Activated T-helper 2 cell treated with anti-CD3 and anti-CD28 coated beads, Interferon-gamma antibody, Interleukin-2, Interleukin-4, amounts not matched to agents 10 μg/mL and 5 μg/mL and 100 μg/mL, durations not matched to agents 14 hours and 24 hours and 36 hours (primary cell): ENCODE data around the gene ZNRF1. TPM values are rescaled to one million over a fixed set of nuclear protein-coding genes. Genes with fewer than 3 reads are reported as not detected.

ENCODE experiments used
- DNase-seq: peaks from one replicate; pipeline ENCODE4 v3.0.0; 2021; ENCODE audit warnings: low spot score
- H3K27ac Mint-ChIP-seq: one replicate; pipeline ENCODE4 v1.8.0; 2021; ENCODE audit warnings: mixed read lengths
- H3K27me3 Mint-ChIP-seq: one replicate; pipeline ENCODE4 v1.8.0; 2021; ENCODE audit warnings: low read depth, mixed read lengths
- H3K36me3 Mint-ChIP-seq: one replicate; pipeline ENCODE4 v1.8.0; 2021; ENCODE audit warnings: low read depth, mixed read lengths
- H3K4me1 Mint-ChIP-seq: one replicate; pipeline ENCODE4 v1.8.0; 2021; ENCODE audit warnings: low read depth, mixed read lengths
- H3K4me3 Mint-ChIP-seq: one replicate; pipeline ENCODE4 v1.8.0; 2021; ENCODE audit warnings: low read depth, mild to moderate bottlenecking, moderate library complexity, mixed read lengths
- H3K9me3 Mint-ChIP-seq: one replicate; pipeline ENCODE4 v1.8.0; 2021; ENCODE audit warnings: mixed read lengths
- intact Hi-C: fragments of 100-400 bp; cut with micrococcal nuclease; formaldehyde crosslinking; loops from one replicate; pipeline ENCODE4 v1.15.1; 2023
- total RNA-seq: library from RNA; stranded (reverse); gene quantifications from 2 replicates; pipeline ENCODE4 v1.2.3, GENCODE V29; 2022

ZNRF1 gene
- total RNA-seq, 1 donor from 2014 or later: 34.8 TPM

- Mint-ChIP-seq H3K9me3 (no peaks in the 10 kb centered on the region), H3K4me3 (no peak overlapping the region), H3K4me1 (peaks cover 32% of the 10 kb centered on the region), H3K36me3 (peaks cover 5% of the 10 kb centered on the region), H3K27ac (no peak overlapping the region), H3K27me3 (no peaks in the 10 kb centered on the region)
- DNase-seq: no peak
- intact Hi-C loops: no loop called here
These were observed 94.0 kb downstream of the ZNRF1 start for GRCh38 chr16:75092777-75093176.

- H3K36me3 Mint-ChIP-seq: peaks cover 5% of the 10 kb centered on the region
- H3K27me3 Mint-ChIP-seq: no peaks in the 10 kb centered on the region
- DNase-seq: no peak
- intact Hi-C loops: no loop called here
- peaks cover 35% of the 10 kb centered on the region for H3K4me1 Mint-ChIP-seq
- H3K4me3 Mint-ChIP-seq: no peak overlapping the region
- no peaks in the 10 kb centered on the region for H3K9me3 Mint-ChIP-seq
- no peak overlapping the region for H3K27ac Mint-ChIP-seq
These were observed 95.0 kb downstream of the ZNRF1 start for GRCh38 chr16:75093598-75094540.

- no peak overlapping the region for H3K27ac Mint-ChIP-seq
- no peaks in the 10 kb centered on the region for H3K9me3 Mint-ChIP-seq
These were observed 96.4 kb downstream of the ZNRF1 start for GRCh38 chr16:75095204-75095621.

GRCh38 chr16:75096656-75097055 lies 97.8 kb downstream of the ZNRF1 start:
- peaks cover 10% of the 10 kb centered on the region for H3K36me3 Mint-ChIP-seq
- no peak overlapping the region for H3K4me3 Mint-ChIP-seq
- no peak for DNase-seq
- H3K27me3 Mint-ChIP-seq: no peaks in the 10 kb centered on the region
- peak overlapping the region; percentile 54 for H3K27ac Mint-ChIP-seq
- no peaks in the 10 kb centered on the region for H3K9me3 Mint-ChIP-seq
- intact Hi-C loops: loop anchor here (5.0 kb wide), 1 partner anchor 34 kb away; no protein-coding TSS in a partner anchor
- peaks cover 50% of the 10 kb centered on the region for H3K4me1 Mint-ChIP-seq

More at GRCh38 chr16:75095204-75095621, 96.4 kb downstream of the ZNRF1 start:
- Mint-ChIP-seq H3K36me3 (peaks cover 7% of the 10 kb centered on the region), H3K4me3 (no peak overlapping the region), H3K4me1 (peaks cover 43% of the 10 kb centered on the region), H3K27me3 (no peaks in the 10 kb centered on the region)
- DNase-seq: no peak
- intact Hi-C loops: loop anchor here (5.0 kb wide), 1 partner anchor 33 kb away; no protein-coding TSS in a partner anchor

GRCh38 chr16:75097191-75097761 lies 98.5 kb downstream of the ZNRF1 start:
- Mint-ChIP-seq H3K36me3 (peaks cover 10% of the 10 kb centered on the region), H3K4me3 (no peak overlapping the region), H3K27ac (peak overlapping the region; percentile 54), H3K4me1 (peaks cover 50% of the 10 kb centered on the region), H3K27me3 (no peaks in the 10 kb centered on the region), H3K9me3 (no peaks in the 10 kb centered on the region)
- DNase-seq: no peak
- intact Hi-C loops: loop anchor here (5.0 kb wide), 1 partner anchor 35 kb away; no protein-coding TSS in a partner anchor

- H3K27ac Mint-ChIP-seq: peak overlapping the region; percentile 88
- peak; percentile 37 for DNase-seq
- H3K4me3 Mint-ChIP-seq: peak overlapping the region; percentile 7
- no peaks in the 10 kb centered on the region for H3K9me3 Mint-ChIP-seq
- no peaks in the 10 kb centered on the region for H3K27me3 Mint-ChIP-seq
- H3K36me3 Mint-ChIP-seq: peaks cover 16% of the 10 kb centered on the region
- H3K4me1 Mint-ChIP-seq: peaks cover 47% of the 10 kb centered on the region
- intact Hi-C loops: loop anchor here (1.0 to 5.0 kb wide), 5 partner anchors 13 to 86 kb away; no protein-coding TSS in a partner anchor
These were observed 99.4 kb downstream of the ZNRF1 start for GRCh38 chr16:75097941-75098901.

GRCh38 chr16:75099075-75099667 lies 100.3 kb downstream of the ZNRF1 start:
- no peak for DNase-seq
- Mint-ChIP-seq H3K4me1 (peaks cover 47% of the 10 kb centered on the region), H3K4me3 (peak overlapping the region; percentile 41), H3K9me3 (peaks cover 2% of the 10 kb centered on the region), H3K27ac (peak overlapping the region; percentile 88), H3K36me3 (peaks cover 20% of the 10 kb centered on the region), H3K27me3 (no peaks in the 10 kb centered on the region)
- intact Hi-C loops: loop anchor here (1.0 to 5.0 kb wide), 2 partner anchors 37 to 99 kb away; no protein-coding TSS in a partner anchor

GRCh38 chr16:75099738-75100602 lies 101.1 kb downstream of the ZNRF1 start:
- DNase-seq: peak; percentile 37
- Mint-ChIP-seq H3K36me3 (peaks cover 28% of the 10 kb centered on the region), H3K27me3 (no peaks in the 10 kb centered on the region), H3K4me1 (peaks cover 50% of the 10 kb centered on the region), H3K9me3 (peaks cover 5% of the 10 kb centered on the region), H3K4me3 (peak overlapping the region; percentile 41), H3K27ac (peak overlapping the region; percentile 88)
- intact Hi-C loops: loop anchor here (1.0 to 5.0 kb wide), 2 partner anchors 38 to 100 kb away; no protein-coding TSS in a partner anchor

- Mint-ChIP-seq H3K27ac (peak overlapping the region; percentile 88), H3K4me1 (peaks cover 57% of the 10 kb centered on the region), H3K4me3 (no peak overlapping the region), H3K9me3 (peaks cover 5% of the 10 kb centered on the region), H3K36me3 (peaks cover 31% of the 10 kb centered on the region), H3K27me3 (no peaks in the 10 kb centered on the region)
- no peak for DNase-seq
- intact Hi-C loops: no loop called here
These were observed 101.8 kb downstream of the ZNRF1 start for GRCh38 chr16:75100603-75100990.

- Mint-ChIP-seq H3K36me3 (peaks cover 33% of the 10 kb centered on the region), H3K4me1 (peaks cover 57% of the 10 kb centered on the region), H3K9me3 (peaks cover 5% of the 10 kb centered on the region), H3K4me3 (no peak overlapping the region), H3K27me3 (no peaks in the 10 kb centered on the region), H3K27ac (peak overlapping the region; percentile 28)
- intact Hi-C loops: no loop called here
- no peak for DNase-seq
These were observed 102.8 kb downstream of the ZNRF1 start for GRCh38 chr16:75101635-75102034.

GRCh38 chr16:75102595-75102994 lies 103.8 kb downstream of the ZNRF1 start:
- Mint-ChIP-seq H3K4me1 (peaks cover 53% of the 10 kb centered on the region), H3K27ac (no peak overlapping the region)

More at GRCh38 chr16:75102595-75102994, 103.8 kb downstream of the ZNRF1 start:
- no peak for DNase-seq
- peaks cover 36% of the 10 kb centered on the region for H3K36me3 Mint-ChIP-seq
- H3K27me3 Mint-ChIP-seq: no peaks in the 10 kb centered on the region
- peaks cover 5% of the 10 kb centered on the region for H3K9me3 Mint-ChIP-seq
- no peak overlapping the region for H3K4me3 Mint-ChIP-seq
- intact Hi-C loops: no loop called here
